ENCODE data around the gene RTL10.

RTL10 gene

DNA sequence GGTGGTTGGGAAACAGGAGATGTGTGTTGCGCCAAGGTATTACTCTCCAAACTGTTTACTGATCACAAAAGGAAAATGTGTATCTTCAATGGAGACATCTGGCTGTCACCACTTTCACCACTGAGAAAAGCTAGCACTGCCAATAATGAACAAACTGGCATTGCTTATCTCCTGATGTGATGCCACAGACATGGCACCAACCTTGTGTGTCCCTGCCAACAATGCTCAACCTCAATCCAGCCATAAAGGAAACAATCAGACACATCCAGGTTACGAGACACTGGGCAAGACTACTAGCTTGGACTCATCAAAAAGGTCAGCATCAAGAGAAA is 28.1 kb downstream of the RTL10 start:
- no peak for TF ChIP-seq CTCF (IDR thresholded peaks at IDR 0.05; ENCODE audit: low read length)
- TF ChIP-seq EZH2phosphoT487 (IDR thresholded peaks at IDR 0.05; ENCODE audit: low read length): no peak
- no peak for TF ChIP-seq EZH2 (optimal IDR thresholded peaks at IDR 0.05; ENCODE audit: low read depth, low read length)

GRCh38 chr22:19825904-19826618 is 28.6 kb downstream of the RTL10 start:
- no peak overlapping the region for H3K4me2 ChIP-seq (ENCODE audit: low read depth, low read length)
- H3K79me2 ChIP-seq (ENCODE audit: low read length): peaks cover 11% of the 10 kb centered on the region; the same call in 1 of the 2 replicates
- DNase-seq: no peak

More for the DNA sequence above, 28.1 kb downstream of the RTL10 start:
- Histone ChIP-seq H3K4me2 (ENCODE audit: low read depth, low read length) (no peak overlapping the region), H3K4me3 (ENCODE audit: low read length) (no peak overlapping the region), H3F3A (ENCODE audit: insufficient read depth, low read length) (no peaks in the 10 kb centered on the region), H3K9me2 (replicated peaks; ENCODE audit: insufficient read depth, low read length) (no peaks in the 10 kb centered on the region), H4K20me1 (ENCODE audit: insufficient read depth, low read length) (no peaks in the 10 kb centered on the region), H3K9me3 (replicated peaks; ENCODE audit: insufficient read depth, low read length) (no peaks in the 10 kb centered on the region), H3K27ac (ENCODE audit: low read length) (no peak overlapping the region), H3K9ac (ENCODE audit: low read length) (no peak overlapping the region), H3K27me3 (replicated peaks; ENCODE audit: insufficient read depth, low read length) (no peaks in the 10 kb centered on the region), H3K79me2 (ENCODE audit: low read length) (peaks cover 11% of the 10 kb centered on the region; the same call in 1 of the 2 replicates), H2AFZ (ENCODE audit: low read length) (no peak overlapping the region), H3K36me3 (replicated peaks; ENCODE audit: insufficient read depth, low read length) (no peaks in the 10 kb centered on the region), H3K4me1 (ENCODE audit: low read length) (no peaks in the 10 kb centered on the region)
- no peak for DNase-seq

GRCh38 chr22:19824926-19825339 is 29.7 kb downstream of the RTL10 start:
- no peak overlapping the region for H3K4me3 ChIP-seq (ENCODE audit: low read length)
- no peaks in the 10 kb centered on the region for H3K9me3 ChIP-seq (replicated peaks; ENCODE audit: insufficient read depth, low read length)
- H3K27me3 ChIP-seq (replicated peaks; ENCODE audit: insufficient read depth, low read length): no peaks in the 10 kb centered on the region
- no peak overlapping the region for H2AFZ ChIP-seq (ENCODE audit: low read length)
- H3K9me2 ChIP-seq (replicated peaks; ENCODE audit: insufficient read depth, low read length): no peaks in the 10 kb centered on the region
- H3K4me2 ChIP-seq (ENCODE audit: low read depth, low read length): no peak overlapping the region
- H3K36me3 ChIP-seq (replicated peaks; ENCODE audit: insufficient read depth, low read length): no peaks in the 10 kb centered on the region
- H3K79me2 ChIP-seq (ENCODE audit: low read length): peaks cover 11% of the 10 kb centered on the region; the same call in 1 of the 2 replicates
- DNase-seq: no peak
- no peak for TF ChIP-seq CTCF (IDR thresholded peaks at IDR 0.05; ENCODE audit: low read length)
- TF ChIP-seq EZH2 (optimal IDR thresholded peaks at IDR 0.05; ENCODE audit: low read depth, low read length): no peak
- TF ChIP-seq EZH2phosphoT487 (IDR thresholded peaks at IDR 0.05; ENCODE audit: low read length): no peak
- no peaks in the 10 kb centered on the region for H4K20me1 ChIP-seq (ENCODE audit: insufficient read depth, low read length)
- H3K27ac ChIP-seq (ENCODE audit: low read length): no peak overlapping the region
- no peaks in the 10 kb centered on the region for H3K4me1 ChIP-seq (ENCODE audit: low read length)
- H3F3A ChIP-seq (ENCODE audit: insufficient read depth, low read length): no peaks in the 10 kb centered on the region
- H3K9ac ChIP-seq (ENCODE audit: low read length): no peak overlapping the region

More at GRCh38 chr22:19825904-19826618, 28.6 kb downstream of the RTL10 start:
- Histone ChIP-seq H3K27me3 (replicated peaks; ENCODE audit: insufficient read depth, low read length) (no peaks in the 10 kb centered on the region), H3K9me3 (replicated peaks; ENCODE audit: insufficient read depth, low read length) (no peaks in the 10 kb centered on the region), H3K27ac (ENCODE audit: low read length) (no peak overlapping the region), H3K9ac (ENCODE audit: low read length) (no peak overlapping the region), H3K36me3 (replicated peaks; ENCODE audit: insufficient read depth, low read length) (no peaks in the 10 kb centered on the region), H4K20me1 (ENCODE audit: insufficient read depth, low read length) (no peaks in the 10 kb centered on the region), H3F3A (ENCODE audit: insufficient read depth, low read length) (no peaks in the 10 kb centered on the region), H3K4me3 (ENCODE audit: low read length) (no peak overlapping the region), H3K9me2 (replicated peaks; ENCODE audit: insufficient read depth, low read length) (no peaks in the 10 kb centered on the region), H3K4me1 (ENCODE audit: low read length) (no peaks in the 10 kb centered on the region), H2AFZ (ENCODE audit: low read length) (no peak overlapping the region)
- TF ChIP-seq CTCF (IDR thresholded peaks at IDR 0.05; ENCODE audit: low read length) (no peak), EZH2phosphoT487 (IDR thresholded peaks at IDR 0.05; ENCODE audit: low read length) (no peak), EZH2 (optimal IDR thresholded peaks at IDR 0.05; ENCODE audit: low read depth, low read length) (no peak)

Data from MM.1S (cell line).